ENCODE data around the gene SLC25A53. TPM values are rescaled to one million over a fixed set of nuclear protein-coding genes. Genes with fewer than 3 reads are reported as not detected.
"Not testable (repeated sequence)": the region's sequence is repeated elsewhere in the genome, so short reads cannot be mapped to it uniquely, and the experiment has no call there.

Gene SLC25A53
- polyA plus RNA-seq, 1 donor = 10.7 TPM

DNA sequence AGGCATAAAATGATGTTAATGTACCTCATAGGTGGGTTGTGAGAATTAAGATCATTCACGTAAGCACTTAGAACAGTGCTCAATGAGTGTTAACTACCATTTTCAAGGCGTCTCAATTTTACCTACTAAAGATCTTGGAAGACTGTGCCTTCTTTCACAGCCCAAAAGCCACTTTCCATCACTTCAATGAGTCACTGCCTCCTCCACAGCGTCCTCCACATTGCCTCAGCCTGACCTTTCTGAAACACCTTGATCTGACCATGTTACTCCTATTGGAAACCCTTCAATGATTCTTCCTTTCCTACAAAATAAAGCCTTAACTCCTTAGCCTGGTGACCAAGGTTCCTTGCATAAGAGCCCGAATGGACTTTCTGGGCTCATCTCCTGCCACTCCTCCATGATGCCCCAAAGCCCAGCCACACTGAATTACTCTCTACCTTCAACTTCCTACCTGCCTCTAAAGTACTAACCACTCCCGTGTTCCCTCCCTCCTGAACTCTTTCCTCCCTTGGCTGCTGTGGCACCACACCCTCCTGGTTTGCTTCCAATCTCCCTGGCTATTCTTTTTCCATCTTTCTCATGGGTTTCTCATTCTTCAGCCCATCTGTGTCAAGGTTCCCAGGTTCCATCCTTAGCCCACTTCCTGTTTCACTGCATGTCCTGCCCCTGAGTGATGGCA, 22.1 kb downstream of the SLC25A53 start:
- Histone ChIP-seq H3K27ac (ENCODE audit: low read length) (no peak overlapping the region), H3K36me3 (ENCODE audit: control insufficient read depth, insufficient read depth, low read length) (peaks cover 4% of the 10 kb centered on the region), H3K27me3 (ENCODE audit: control insufficient read depth, insufficient read depth, low read length) (no peaks in the 10 kb centered on the region), H3K9me3 (ENCODE audit: control insufficient read depth, low read depth, low read length) (no peaks in the 10 kb centered on the region), H3K4me1 (ENCODE audit: control insufficient read depth, insufficient read depth, low read length) (no peaks in the 10 kb centered on the region), H3K4me3 (ENCODE audit: low read length) (no peak overlapping the region)
- WGBS (ENCODE audit: insufficient coverage, low lambda C conversion rate) = no CpG with 5 or more reads among the region's 5 CpGs
- no peak for DNase-seq

DNA sequence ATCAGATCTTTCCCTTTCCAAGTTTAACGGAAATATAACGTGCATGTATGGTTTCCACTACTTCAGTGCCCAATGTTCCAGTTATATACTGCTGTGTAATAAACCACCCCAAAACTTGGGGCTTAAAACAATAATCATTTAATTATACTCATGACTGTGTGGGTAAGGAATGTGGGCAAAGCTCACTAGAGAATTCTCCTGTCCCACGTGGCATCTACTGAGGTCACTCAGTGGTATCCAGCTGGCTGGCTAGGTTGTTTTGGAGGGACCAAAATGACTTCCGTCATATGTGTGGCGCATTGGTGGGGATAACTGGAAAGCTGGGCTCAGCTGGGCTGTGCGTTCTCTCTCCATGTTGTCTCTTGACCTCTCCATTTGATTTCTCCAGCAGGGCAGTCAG, 26.0 kb downstream of the SLC25A53 start:
- no CpG with 5 or more reads among the region's 6 CpGs for WGBS (ENCODE audit: insufficient coverage, low lambda C conversion rate)
- Histone ChIP-seq H3K4me1 (ENCODE audit: control insufficient read depth, insufficient read depth, low read length) (no peaks in the 10 kb centered on the region), H3K27me3 (ENCODE audit: control insufficient read depth, insufficient read depth, low read length) (no peaks in the 10 kb centered on the region), H3K9me3 (ENCODE audit: control insufficient read depth, low read depth, low read length) (no peaks in the 10 kb centered on the region), H3K36me3 (ENCODE audit: control insufficient read depth, insufficient read depth, low read length) (peaks cover 9% of the 10 kb centered on the region), H3K4me3 (ENCODE audit: low read length) (no peak overlapping the region), H3K27ac (ENCODE audit: low read length) (no peak overlapping the region)
- DNase-seq = no peak

DNA sequence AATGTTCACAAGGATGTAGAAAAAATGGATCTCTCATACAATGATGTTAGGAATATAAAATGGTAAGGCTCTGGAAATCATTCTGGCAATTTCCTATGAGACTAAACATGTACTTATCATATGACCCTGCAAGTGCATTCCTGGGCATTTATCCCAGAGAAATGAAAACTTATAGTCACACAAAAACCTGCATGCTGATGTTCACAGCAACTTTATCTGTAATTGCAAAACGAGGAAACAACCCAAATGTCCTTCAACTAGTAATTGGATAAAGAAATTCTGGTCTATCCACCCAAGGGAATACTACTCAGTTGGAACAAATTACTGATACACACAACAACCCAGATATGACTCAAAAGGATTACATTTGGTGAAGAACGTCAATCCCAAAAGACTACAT, 30.0 kb downstream of the SLC25A53 start:
- Histone ChIP-seq H3K27ac (ENCODE audit: low read length) (no peak overlapping the region), H3K27me3 (ENCODE audit: control insufficient read depth, insufficient read depth, low read length) (no peaks in the 10 kb centered on the region), H3K9me3 (ENCODE audit: control insufficient read depth, low read depth, low read length) (no peaks in the 10 kb centered on the region), H3K36me3 (ENCODE audit: control insufficient read depth, insufficient read depth, low read length) (peaks cover 9% of the 10 kb centered on the region), H3K4me1 (ENCODE audit: control insufficient read depth, insufficient read depth, low read length) (no peaks in the 10 kb centered on the region), H3K4me3 (ENCODE audit: low read length) (no peak overlapping the region)
- DNase-seq = no peak
- WGBS (ENCODE audit: insufficient coverage, low lambda C conversion rate) = no CpG with 5 or more reads among the region's 2 CpGs

DNA sequence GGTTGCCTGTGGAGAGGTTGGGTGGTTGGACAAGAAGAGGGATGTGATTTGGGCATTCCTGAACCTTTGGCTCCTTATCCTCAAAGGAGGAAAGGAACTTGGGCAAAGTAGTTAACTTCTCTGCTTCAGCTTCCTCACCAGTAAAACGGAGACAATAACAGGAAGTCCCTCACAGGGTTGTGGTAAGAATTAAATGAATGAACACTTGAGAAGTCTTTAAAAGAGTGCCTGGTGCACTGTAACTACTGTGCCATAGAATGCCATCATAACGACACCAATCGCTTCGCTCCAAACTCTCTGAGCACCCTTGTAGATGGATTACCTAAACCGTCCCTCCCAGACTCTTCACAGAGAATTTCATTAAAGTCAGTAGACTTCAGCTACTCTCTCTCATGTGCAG, 34.0 kb downstream of the SLC25A53 start:
- Histone ChIP-seq H3K9me3 (ENCODE audit: control insufficient read depth, low read depth, low read length) (no peaks in the 10 kb centered on the region), H3K4me3 (ENCODE audit: low read length) (no peak overlapping the region), H3K4me1 (ENCODE audit: control insufficient read depth, insufficient read depth, low read length) (no peaks in the 10 kb centered on the region), H3K27me3 (ENCODE audit: control insufficient read depth, insufficient read depth, low read length) (no peaks in the 10 kb centered on the region), H3K36me3 (ENCODE audit: control insufficient read depth, insufficient read depth, low read length) (no peaks in the 10 kb centered on the region), H3K27ac (ENCODE audit: low read length) (no peak overlapping the region)
- no CpG with 5 or more reads among the region's 5 CpGs for WGBS (ENCODE audit: insufficient coverage, low lambda C conversion rate)
- DNase-seq = no peak

- Histone ChIP-seq H3K9me3 (ENCODE audit: control insufficient read depth, low read depth, low read length) (no peaks in the 10 kb centered on the region), H3K36me3 (ENCODE audit: control insufficient read depth, insufficient read depth, low read length) (no peaks in the 10 kb centered on the region), H3K4me3 (ENCODE audit: low read length) (no peak overlapping the region), H3K4me1 (ENCODE audit: control insufficient read depth, insufficient read depth, low read length) (no peaks in the 10 kb centered on the region), H3K27ac (ENCODE audit: low read length) (no peak overlapping the region), H3K27me3 (ENCODE audit: control insufficient read depth, insufficient read depth, low read length) (peaks cover 1% of the 10 kb centered on the region)
- DNase-seq = no peak
- WGBS (ENCODE audit: insufficient coverage, low lambda C conversion rate) = no CpG with 5 or more reads among the region's 1 CpG
These were observed 38.0 kb downstream of the SLC25A53 start for GRCh38 chrX:104118765-104119164.

GRCh38 chrX:104117759-104118158, 39.0 kb downstream of the SLC25A53 start:
- Histone ChIP-seq H3K4me3 (ENCODE audit: low read length) (no peak overlapping the region), H3K27ac (ENCODE audit: low read length) (no peak overlapping the region), H3K4me1 (ENCODE audit: control insufficient read depth, insufficient read depth, low read length) (peaks cover 3% of the 10 kb centered on the region), H3K36me3 (ENCODE audit: control insufficient read depth, insufficient read depth, low read length) (no peaks in the 10 kb centered on the region), H3K9me3 (ENCODE audit: control insufficient read depth, low read depth, low read length) (no peaks in the 10 kb centered on the region), H3K27me3 (ENCODE audit: control insufficient read depth, insufficient read depth, low read length) (peaks cover 7% of the 10 kb centered on the region)
- DNase-seq = no peak

- no peaks in the 10 kb centered on the region for H3K36me3 ChIP-seq (ENCODE audit: control insufficient read depth, insufficient read depth, low read length)
- H3K4me3 ChIP-seq (ENCODE audit: low read length) = peak overlapping the region; percentile 51
- peak in 1 of 2 donors; percentile 26 for DNase-seq
- H3K4me1 ChIP-seq (ENCODE audit: control insufficient read depth, insufficient read depth, low read length) = peaks cover 3% of the 10 kb centered on the region
- H3K27me3 ChIP-seq (ENCODE audit: control insufficient read depth, insufficient read depth, low read length) = peaks cover 16% of the 10 kb centered on the region
- no CpG with 5 or more reads among the region's 24 CpGs for WGBS (ENCODE audit: insufficient coverage, low lambda C conversion rate)
- peak overlapping the region; percentile 29 for H3K27ac ChIP-seq (ENCODE audit: low read length)
- H3K9me3 ChIP-seq (ENCODE audit: control insufficient read depth, low read depth, low read length) = no peaks in the 10 kb centered on the region
These were observed 43.4 kb downstream of the SLC25A53 start for GRCh38 chrX:104113222-104113965.

GRCh38 chrX:104112326-104112951, 44.4 kb downstream of the SLC25A53 start, which contains the start of gene ZCCHC18:
Gene ZCCHC18 (plus strand): TSS chrX:104112523. CDS start chrX:104114112, 1,589 bp downstream.
- no CpG with 5 or more reads among the region's 67 CpGs for WGBS (ENCODE audit: insufficient coverage, low lambda C conversion rate)
- peak within 1 kb of the TSS; percentile 60 for H3K27ac ChIP-seq (ENCODE audit: low read length)
- no peaks in the 10 kb centered on the region for H3K9me3 ChIP-seq (ENCODE audit: control insufficient read depth, low read depth, low read length)
- H3K4me1 ChIP-seq (ENCODE audit: control insufficient read depth, insufficient read depth, low read length) = peaks cover 3% of the 10 kb centered on the region
- H3K36me3 ChIP-seq (ENCODE audit: control insufficient read depth, insufficient read depth, low read length) = no peaks in the 10 kb centered on the region
- H3K4me3 ChIP-seq (ENCODE audit: low read length) = peak within 1 kb of the TSS; percentile 51
- DNase-seq = peak; percentile 17 to 53
- peaks cover 16% of the 10 kb centered on the region for H3K27me3 ChIP-seq (ENCODE audit: control insufficient read depth, insufficient read depth, low read length)

DNA sequence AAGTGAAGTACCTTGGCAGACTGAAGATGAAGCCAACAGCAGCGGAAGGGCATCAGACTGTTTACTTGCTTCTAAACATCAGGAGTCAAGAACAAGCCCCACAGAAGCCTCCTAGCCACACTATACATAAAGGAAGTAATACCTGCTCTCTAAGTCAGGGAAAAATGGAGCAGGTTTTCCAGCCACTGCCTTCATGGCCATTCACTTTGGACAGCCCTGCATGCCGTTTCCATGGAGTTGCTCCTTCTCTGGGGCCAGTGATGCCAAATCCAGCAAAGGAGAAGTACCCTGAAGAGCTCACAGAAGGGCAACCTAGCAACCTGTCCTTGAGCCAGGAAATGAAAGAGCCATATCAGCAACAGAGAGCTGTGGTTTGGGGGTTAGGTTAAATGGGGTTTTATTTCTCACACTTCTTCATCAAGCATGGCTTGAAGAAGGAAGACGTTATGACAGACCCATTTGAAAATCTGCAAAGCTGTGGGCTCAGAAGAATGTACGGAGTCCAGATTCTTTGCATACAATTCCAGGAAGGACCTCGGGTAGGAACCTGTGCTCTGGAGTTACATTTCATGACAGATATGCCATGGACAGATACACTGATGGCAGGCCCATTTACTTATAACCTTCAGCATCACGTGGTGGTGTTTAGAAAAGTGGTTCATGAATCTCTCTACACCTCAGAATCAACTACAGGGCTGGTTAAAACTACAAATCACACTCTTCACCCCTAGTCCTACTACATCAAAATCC, 46.1 kb downstream of the SLC25A53 start:
- not testable (repeated sequence) for H3K4me1 ChIP-seq (ENCODE audit: control insufficient read depth, insufficient read depth, low read length); H3K27ac ChIP-seq (ENCODE audit: low read length)
- no CpG with 5 or more reads among the region's 6 CpGs for WGBS (ENCODE audit: insufficient coverage, low lambda C conversion rate)

GRCh38 chrX:104108955-104109354, 47.9 kb downstream of the SLC25A53 start:
- WGBS (ENCODE audit: insufficient coverage, low lambda C conversion rate) = no CpG with 5 or more reads among the region's 1 CpG
- Histone ChIP-seq H3K27me3 (ENCODE audit: control insufficient read depth, insufficient read depth, low read length) (peaks cover 16% of the 10 kb centered on the region), H3K4me3 (ENCODE audit: low read length) (no peak overlapping the region), H3K27ac (ENCODE audit: low read length) (no peak overlapping the region), H3K4me1 (ENCODE audit: control insufficient read depth, insufficient read depth, low read length) (peaks cover 3% of the 10 kb centered on the region), H3K9me3 (ENCODE audit: control insufficient read depth, low read depth, low read length) (no peaks in the 10 kb centered on the region), H3K36me3 (ENCODE audit: control insufficient read depth, insufficient read depth, low read length) (no peaks in the 10 kb centered on the region)
- no peak for DNase-seq

More for the DNA sequence above, 46.1 kb downstream of the SLC25A53 start:
- H3K27me3 ChIP-seq (ENCODE audit: control insufficient read depth, insufficient read depth, low read length) = peaks cover 16% of the 10 kb centered on the region
- DNase-seq; H3K4me3 ChIP-seq (ENCODE audit: low read length); H3K36me3 ChIP-seq (ENCODE audit: control insufficient read depth, insufficient read depth, low read length); H3K9me3 ChIP-seq (ENCODE audit: control insufficient read depth, low read depth, low read length): not testable (repeated sequence)
